K562 (cell line): Measurements from ENCODE around the gene VAMP8. TPM values are rescaled to one million over a fixed set of nuclear protein-coding genes. Genes with fewer than 3 reads are reported as not detected.

Source experiments
- BRD4 ChIP-seq: fragments of 200-600 bp; sonication (generic); IDR thresholded peaks from 2 replicates; pipeline ENCODE4 v1.6.1; 2017; ENCODE audit warnings: inconsistent platforms
- BRD9 ChIP-seq: fragments of 450-650 bp; IDR thresholded peaks from 2 replicates; pipeline ENCODE4 v1.6.1; 2018; ENCODE audit warnings: low read depth; ENCODE audit not compliant: partially characterized antibody
- CBFA2T2 ChIP-seq: fragments of 450-650 bp; conservative IDR thresholded peaks from 2 replicates; pipeline ENCODE4 v1.6.1; 2017; ENCODE audit warnings: mild to moderate bottlenecking
- CHD1 ChIP-seq: fragments of 200-600 bp; sonication (generic); IDR thresholded peaks from one replicate; pipeline ENCODE4 v1.6.1; 2012; ENCODE audit warnings: mild to moderate bottlenecking, moderate library complexity, low read length, inconsistent platforms
- HDAC3 ChIP-seq: fragments of 450-650 bp; IDR thresholded peaks from 2 replicates; pipeline ENCODE4 v1.6.1; 2018; ENCODE audit warnings: borderline replicate concordance, mild to moderate bottlenecking, moderate library complexity; ENCODE audit not compliant: partially characterized antibody
- HIVEP1 ChIP-seq: fragments of 250-450 bp; sonication (Bioruptor Pico); IDR thresholded peaks from 2 replicates; pipeline ENCODE4 v1.4.0; 2020; ENCODE audit warnings: mild to moderate bottlenecking
- HNRNPUL1 ChIP-seq: fragments of 200-400 bp; formaldehyde crosslinking; IDR thresholded peaks from 2 replicates; pipeline ENCODE4 v1.6.1; 2017; ENCODE audit warnings: low read length
- MEF2A ChIP-seq: IDR thresholded peaks from 2 replicates; pipeline ENCODE4 v1.6.1; 2011; ENCODE audit warnings: low read depth, mild to moderate bottlenecking, low read length, moderate library complexity; ENCODE audit not compliant: control insufficient read depth
- RBM34 ChIP-seq: fragments of 200-400 bp; formaldehyde crosslinking; IDR thresholded peaks from 2 replicates; pipeline ENCODE4 v1.6.1; 2018; ENCODE audit warnings: low read length, borderline replicate concordance; ENCODE audit not compliant: insufficient read depth
- RHOXF2B ChIP-seq: fragments of 250-450 bp; sonication (Bioruptor Pico); conservative IDR thresholded peaks from 2 replicates; pipeline ENCODE4 v1.5.1; 2021
- RNF2 ChIP-seq: sonication (generic); IDR thresholded peaks from 2 replicates; pipeline ENCODE4 v1.6.1; 2016
- SLC30A9 ChIP-seq: fragments of 250-450 bp; sonication (Bioruptor Pico); IDR thresholded peaks from 2 replicates; pipeline ENCODE4 v1.8.0; 2022; ENCODE audit warnings: mild to moderate bottlenecking, moderate library complexity
- SREBF2 ChIP-seq: sonication (generic); formaldehyde crosslinking; IDR thresholded peaks from 2 replicates; pipeline ENCODE4 v1.4.0; 2020; ENCODE audit warnings: mild to moderate bottlenecking, missing genetic modification reagents
- TCF7L2 ChIP-seq: fragments of 150-350 bp; IDR thresholded peaks from 2 replicates; pipeline ENCODE4 v1.6.1; 2016; ENCODE audit warnings: low read depth, mild to moderate bottlenecking, low read length, moderate library complexity
- TFAM ChIP-seq: fragments of 250-450 bp; sonication (Bioruptor Pico); conservative IDR thresholded peaks from 2 replicates; pipeline ENCODE4 v1.5.0; 2021; ENCODE audit warnings: mild to moderate bottlenecking, moderate library complexity
- ZNF75A ChIP-seq: fragments of 450-650 bp; formaldehyde crosslinking; IDR thresholded peaks from 2 replicates; pipeline ENCODE4 v1.4.0; 2020; ENCODE audit warnings: mild to moderate bottlenecking
- polyA plus RNA-seq, 8 experiments: library from polyadenylated mRNA; depleted of rRNA in 4 of 8; stranded (reverse) in 5 of 8; unstranded in 3 of 8; fragments of >200 nt; fragmentation: Nextera tagmentation in 2 of 8; fragmentation: Illumina TruSeq in 1 of 8; extraction: Ambion mirVana in 2 of 8; extraction: Trizol in 1 of 8; gene quantifications; 2 replicates each; pipeline versions ENCODE4 v1.2.1 to v1.2.3, GENCODE V29; 2011 to 2014; ENCODE audit warnings: inconsistent platforms in 1 of 8, missing spikeins in 1 of 8
- total RNA-seq, 7 experiments: library from RNA; depleted of rRNA in 6 of 7; stranded (reverse); fragments of >200 nt in 6 of 7; fragmentation: Illumina TruSeq in 2 of 7; extraction: Trizol in 2 of 7; gene quantifications; 2 replicates each; pipeline versions ENCODE4 v1.2.1 to v1.2.3, GENCODE V29; 2011 to 2021; ENCODE audit warnings: low replicate concordance in 1 of 7
- TF ChIP-seq, protein P1 (sequence below): fragments of 450-650 bp; formaldehyde crosslinking; IDR thresholded peaks from 2 replicates; pipeline ENCODE4 v1.4.0; 2022; ENCODE audit warnings: mild to moderate bottlenecking, moderate library complexity
- TF ChIP-seq, protein P2 (sequence below): fragments of 450-650 bp; IDR thresholded peaks from one replicate; pipeline ENCODE4 v1.6.1; 2018; ENCODE audit warnings: mild to moderate bottlenecking, moderate library complexity; ENCODE audit not compliant: partially characterized antibody
- TF ChIP-seq, protein P3 (sequence below), 2 experiments: IDR thresholded peaks; 2 replicates each; pipeline ENCODE4 v1.6.1; 2012; ENCODE audit warnings: improper control_type of control experiment in 2 of 2, low read depth in 2 of 2, low read length in 2 of 2, borderline replicate concordance in 1 of 2
- TF ChIP-seq, protein P4 (sequence below): fragments of 450-650 bp; IDR thresholded peaks from 2 replicates; pipeline ENCODE4 v1.6.1; 2018; ENCODE audit not compliant: partially characterized antibody

VAMP8 gene
- total and polyA plus RNA-seq, 9 of the 15 experiments (the other 6 are each of a cell fraction or from before 2014, with no cell fraction given): 107 to 571 (median 248) TPM

DNA sequence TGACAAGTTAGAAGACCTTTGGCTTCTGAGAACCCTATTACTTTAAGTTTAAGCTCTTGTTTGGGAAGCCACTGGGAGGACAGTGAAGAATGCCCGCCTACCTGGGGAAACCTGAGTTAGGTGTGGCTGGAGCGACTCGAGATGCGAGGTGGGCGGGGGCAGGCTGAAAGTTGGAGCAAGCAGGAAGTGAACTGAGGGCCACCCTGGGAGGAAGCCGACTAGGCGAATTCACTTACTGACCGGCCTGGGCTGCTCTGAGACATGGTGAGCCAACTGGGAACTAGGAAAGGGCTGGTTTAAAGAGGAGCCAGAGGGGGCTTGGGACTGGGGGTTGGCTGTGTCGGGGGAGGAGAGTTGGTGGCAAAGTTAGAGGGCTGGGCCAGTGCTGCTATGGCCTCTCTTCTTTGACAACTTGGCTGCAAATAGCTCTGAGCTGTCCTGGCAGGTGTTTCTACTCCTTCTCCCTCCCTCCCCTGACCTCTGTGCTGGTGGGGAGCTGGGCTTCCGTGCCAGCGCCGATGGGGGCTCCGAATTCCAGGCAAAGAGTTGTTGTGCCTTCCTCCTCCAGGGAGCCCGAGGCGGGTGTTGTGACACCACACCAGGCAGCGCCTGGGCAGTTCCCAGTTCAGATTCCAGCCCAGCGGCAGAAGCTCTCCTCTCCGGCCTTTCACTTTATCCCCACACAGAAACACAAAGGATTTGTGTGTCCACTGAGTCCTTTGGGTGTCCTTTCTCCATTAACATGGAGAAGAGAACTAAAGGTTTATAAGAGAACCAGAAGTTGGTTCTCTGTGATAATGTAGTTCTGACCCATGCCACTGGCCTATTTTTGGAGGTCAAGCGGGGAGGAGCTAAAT, at the start of gene VAMP8 (continued):
- no peak for TF ChIP-seq RHOXF2B (CRISPR knock-in tag)
- TF ChIP-seq CHD1: no peak
- TF ChIP-seq, protein P1, sequence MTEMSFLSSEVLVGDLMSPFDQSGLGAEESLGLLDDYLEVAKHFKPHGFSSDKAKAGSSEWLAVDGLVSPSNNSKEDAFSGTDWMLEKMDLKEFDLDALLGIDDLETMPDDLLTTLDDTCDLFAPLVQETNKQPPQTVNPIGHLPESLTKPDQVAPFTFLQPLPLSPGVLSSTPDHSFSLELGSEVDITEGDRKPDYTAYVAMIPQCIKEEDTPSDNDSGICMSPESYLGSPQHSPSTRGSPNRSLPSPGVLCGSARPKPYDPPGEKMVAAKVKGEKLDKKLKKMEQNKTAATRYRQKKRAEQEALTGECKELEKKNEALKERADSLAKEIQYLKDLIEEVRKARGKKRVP (CRISPR knock-in tag): no peak
- TF ChIP-seq HDAC3: no peak
- no peak for TF ChIP-seq BRD9
- TF ChIP-seq, protein P2, sequence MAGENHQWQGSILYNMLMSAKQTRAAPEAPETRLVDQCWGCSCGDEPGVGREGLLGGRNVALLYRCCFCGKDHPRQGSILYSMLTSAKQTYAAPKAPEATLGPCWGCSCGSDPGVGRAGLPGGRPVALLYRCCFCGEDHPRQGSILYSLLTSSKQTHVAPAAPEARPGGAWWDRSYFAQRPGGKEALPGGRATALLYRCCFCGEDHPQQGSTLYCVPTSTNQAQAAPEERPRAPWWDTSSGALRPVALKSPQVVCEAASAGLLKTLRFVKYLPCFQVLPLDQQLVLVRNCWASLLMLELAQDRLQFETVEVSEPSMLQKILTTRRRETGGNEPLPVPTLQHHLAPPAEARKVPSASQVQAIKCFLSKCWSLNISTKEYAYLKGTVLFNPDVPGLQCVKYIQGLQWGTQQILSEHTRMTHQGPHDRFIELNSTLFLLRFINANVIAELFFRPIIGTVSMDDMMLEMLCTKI: no peak
- no peak for TF ChIP-seq TFAM (CRISPR knock-in tag)
- no peak for TF ChIP-seq SLC30A9 (CRISPR knock-in tag)
- no peak for TF ChIP-seq TCF7L2
- TF ChIP-seq, protein P3, sequence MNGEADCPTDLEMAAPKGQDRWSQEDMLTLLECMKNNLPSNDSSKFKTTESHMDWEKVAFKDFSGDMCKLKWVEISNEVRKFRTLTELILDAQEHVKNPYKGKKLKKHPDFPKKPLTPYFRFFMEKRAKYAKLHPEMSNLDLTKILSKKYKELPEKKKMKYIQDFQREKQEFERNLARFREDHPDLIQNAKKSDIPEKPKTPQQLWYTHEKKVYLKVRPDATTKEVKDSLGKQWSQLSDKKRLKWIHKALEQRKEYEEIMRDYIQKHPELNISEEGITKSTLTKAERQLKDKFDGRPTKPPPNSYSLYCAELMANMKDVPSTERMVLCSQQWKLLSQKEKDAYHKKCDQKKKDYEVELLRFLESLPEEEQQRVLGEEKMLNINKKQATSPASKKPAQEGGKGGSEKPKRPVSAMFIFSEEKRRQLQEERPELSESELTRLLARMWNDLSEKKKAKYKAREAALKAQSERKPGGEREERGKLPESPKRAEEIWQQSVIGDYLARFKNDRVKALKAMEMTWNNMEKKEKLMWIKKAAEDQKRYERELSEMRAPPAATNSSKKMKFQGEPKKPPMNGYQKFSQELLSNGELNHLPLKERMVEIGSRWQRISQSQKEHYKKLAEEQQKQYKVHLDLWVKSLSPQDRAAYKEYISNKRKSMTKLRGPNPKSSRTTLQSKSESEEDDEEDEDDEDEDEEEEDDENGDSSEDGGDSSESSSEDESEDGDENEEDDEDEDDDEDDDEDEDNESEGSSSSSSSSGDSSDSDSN (IDR thresholded peaks at IDR 0.05; ENCODE audit: borderline replicate concordance in 1 of 2, low read depth in 2 of 2, low read length in 2 of 2): 0 out of 4 replicates have a peak, but pooled peaks of 1 of the 2 experiments have one; percentile 48
- TF ChIP-seq RBM34: no peak
- no peak for TF ChIP-seq BRD4
- no peak for TF ChIP-seq ZNF75A (CRISPR knock-in tag)
- no peak for TF ChIP-seq HIVEP1 (CRISPR knock-in tag)
- no peak for TF ChIP-seq CBFA2T2
- no peak for TF ChIP-seq HNRNPUL1
- TF ChIP-seq, protein P4, sequence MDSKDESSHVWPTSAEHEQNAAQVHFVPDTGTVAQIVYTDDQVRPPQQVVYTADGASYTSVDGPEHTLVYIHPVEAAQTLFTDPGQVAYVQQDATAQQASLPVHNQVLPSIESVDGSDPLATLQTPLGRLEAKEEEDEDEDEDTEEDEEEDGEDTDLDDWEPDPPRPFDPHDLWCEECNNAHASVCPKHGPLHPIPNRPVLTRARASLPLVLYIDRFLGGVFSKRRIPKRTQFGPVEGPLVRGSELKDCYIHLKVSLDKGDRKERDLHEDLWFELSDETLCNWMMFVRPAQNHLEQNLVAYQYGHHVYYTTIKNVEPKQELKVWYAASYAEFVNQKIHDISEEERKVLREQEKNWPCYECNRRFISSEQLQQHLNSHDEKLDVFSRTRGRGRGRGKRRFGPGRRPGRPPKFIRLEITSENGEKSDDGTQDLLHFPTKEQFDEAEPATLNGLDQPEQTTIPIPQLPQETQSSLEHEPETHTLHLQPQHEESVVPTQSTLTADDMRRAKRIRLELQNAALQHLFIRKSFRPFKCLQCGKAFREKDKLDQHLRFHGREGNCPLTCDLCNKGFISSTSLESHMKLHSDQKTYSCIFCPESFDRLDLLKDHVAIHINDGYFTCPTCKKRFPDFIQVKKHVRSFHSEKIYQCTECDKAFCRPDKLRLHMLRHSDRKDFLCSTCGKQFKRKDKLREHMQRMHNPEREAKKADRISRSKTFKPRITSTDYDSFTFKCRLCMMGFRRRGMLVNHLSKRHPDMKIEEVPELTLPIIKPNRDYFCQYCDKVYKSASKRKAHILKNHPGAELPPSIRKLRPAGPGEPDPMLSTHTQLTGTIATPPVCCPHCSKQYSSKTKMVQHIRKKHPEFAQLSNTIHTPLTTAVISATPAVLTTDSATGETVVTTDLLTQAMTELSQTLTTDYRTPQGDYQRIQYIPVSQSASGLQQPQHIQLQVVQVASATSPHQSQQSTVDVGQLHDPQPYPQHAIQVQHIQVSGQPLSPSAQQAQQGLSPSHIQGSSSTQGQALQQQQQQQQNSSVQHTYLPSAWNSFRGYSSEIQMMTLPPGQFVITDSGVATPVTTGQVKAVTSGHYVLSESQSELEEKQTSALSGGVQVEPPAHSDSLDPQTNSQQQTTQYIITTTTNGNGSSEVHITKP: no peak
- TF ChIP-seq SREBF2: no peak
- TF ChIP-seq RNF2: no peak
- TF ChIP-seq MEF2A: peak; percentile 4; the same call in 1 of the 2 replicates
